ENCODE measurements around the gene ZNF184.

GRCh38 chr6:27452496-27452897 lies 20.4 kb downstream of the ZNF184 start:
- TF ChIP-seq MXI1 (IDR thresholded peaks at IDR 0.05; ENCODE audit: low read depth, low read length) (no peak), RAD51 (IDR thresholded peaks at IDR 0.05) (no peak), CTCF (IDR thresholded peaks at IDR 0.05 in 2 of 3, conservative IDR thresholded peaks at IDR 0.05 in 1 of 3; ENCODE audit: control insufficient read depth in 2 of 3, extremely low read depth in 1 of 3, insufficient read depth in 1 of 3, low read depth in 3 of 3, low read length in 3 of 3) (no peak), GATAD2B (conservative IDR thresholded peaks at IDR 0.05; ENCODE audit: low read depth) (no peak), USF2 (IDR thresholded peaks at IDR 0.05; ENCODE audit: borderline replicate concordance, low read depth, low read length) (no peak), CBFB (IDR thresholded peaks at IDR 0.05; ENCODE audit: low read depth) (no peak), ZBED1 (IDR thresholded peaks at IDR 0.05; ENCODE audit: borderline replicate concordance) (no peak), PRDM15 (CRISPR knock-in tag; IDR thresholded peaks at IDR 0.05) (no peak), EP300 (IDR thresholded peaks at IDR 0.05; ENCODE audit: borderline replicate concordance in 1 of 2, control insufficient read depth in 1 of 2, low read depth in 2 of 2, low read length in 2 of 2) (no peak), CEBPB (IDR thresholded peaks at IDR 0.05; ENCODE audit: borderline replicate concordance in 1 of 2, low read depth in 2 of 2, low read length in 2 of 2) (no peak), SP1 (IDR thresholded peaks at IDR 0.05; ENCODE audit: low read depth, low read length) (no peak), BRCA1 (IDR thresholded peaks at IDR 0.05; ENCODE audit: low read depth, low read length) (no peak), NFYB (IDR thresholded peaks at IDR 0.05; ENCODE audit: insufficient read depth, low read depth, low read length) (no peak)
- TF ChIP-seq, protein P1, sequence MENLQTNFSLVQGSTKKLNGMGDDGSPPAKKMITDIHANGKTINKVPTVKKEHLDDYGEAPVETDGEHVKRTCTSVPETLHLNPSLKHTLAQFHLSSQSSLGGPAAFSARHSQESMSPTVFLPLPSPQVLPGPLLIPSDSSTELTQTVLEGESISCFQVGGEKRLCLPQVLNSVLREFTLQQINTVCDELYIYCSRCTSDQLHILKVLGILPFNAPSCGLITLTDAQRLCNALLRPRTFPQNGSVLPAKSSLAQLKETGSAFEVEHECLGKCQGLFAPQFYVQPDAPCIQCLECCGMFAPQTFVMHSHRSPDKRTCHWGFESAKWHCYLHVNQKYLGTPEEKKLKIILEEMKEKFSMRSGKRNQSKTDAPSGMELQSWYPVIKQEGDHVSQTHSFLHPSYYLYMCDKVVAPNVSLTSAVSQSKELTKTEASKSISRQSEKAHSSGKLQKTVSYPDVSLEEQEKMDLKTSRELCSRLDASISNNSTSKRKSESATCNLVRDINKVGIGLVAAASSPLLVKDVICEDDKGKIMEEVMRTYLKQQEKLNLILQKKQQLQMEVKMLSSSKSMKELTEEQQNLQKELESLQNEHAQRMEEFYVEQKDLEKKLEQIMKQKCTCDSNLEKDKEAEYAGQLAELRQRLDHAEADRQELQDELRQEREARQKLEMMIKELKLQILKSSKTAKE (IDR thresholded peaks at IDR 0.05; ENCODE audit: low read depth, poor library complexity, severe bottlenecking): no peak

All from GM12878 (cell line).